Activated CD4-positive, alpha-beta T cell treated with anti-CD3 and anti-CD28 coated beads, Interleukin-2, amount 10 ng/mL, durations not matched to agents 7 days and 5 days (primary cell): ENCODE measurements around the gene PKDREJ. TPM values are rescaled to one million over a fixed set of nuclear protein-coding genes. Genes with fewer than 3 reads are reported as not detected.

Source experiments
- CTCF ChIA-PET: fragments of 350-600 bp; sonication (Branson Sonifier 250); formaldehyde crosslinking; loops from one replicate; lab custom pipeline; 2021; ENCODE audit warnings: antibody characterized with exemption; lab: Charles Lee
- POLR2A ChIA-PET: fragments of 350-600 bp; sonication (Branson Sonifier 250); formaldehyde crosslinking; loops from one replicate; lab custom pipeline; 2021; ENCODE audit warnings: antibody characterized with exemption; lab: Charles Lee
- DNase-seq: peaks from one replicate; pipeline ENCODE4 v3.0.0-alpha.2; 2020
- H3K27ac Mint-ChIP-seq: one replicate; pipeline ENCODE4 v1.8.0; 2021; ENCODE audit warnings: mild to moderate bottlenecking, moderate library complexity, mixed read lengths
- H3K27me3 Mint-ChIP-seq: one replicate; pipeline ENCODE4 v1.8.0; 2021; ENCODE audit warnings: mixed read lengths
- H3K36me3 Mint-ChIP-seq: one replicate; pipeline ENCODE4 v1.8.0; 2021; ENCODE audit warnings: low read depth, mixed read lengths
- H3K4me1 Mint-ChIP-seq: one replicate; pipeline ENCODE4 v1.8.0; 2021; ENCODE audit warnings: mixed read lengths
- H3K4me3 Mint-ChIP-seq: one replicate; pipeline ENCODE4 v1.8.0; 2021; ENCODE audit warnings: mild to moderate bottlenecking, moderate library complexity, mixed read lengths
- H3K9me3 Mint-ChIP-seq: one replicate; pipeline ENCODE4 v1.8.0; 2021; ENCODE audit warnings: mixed read lengths
- total RNA-seq, 2 experiments: library from RNA; stranded (reverse); gene quantifications; one replicate each; pipeline ENCODE4 v1.2.3, GENCODE V29; 2021

Gene PKDREJ
- total RNA-seq, 2 experiments from 2014 or later: not detected

GRCh38 chr22:46295277-46295971 is 32.3 kb upstream of the PKDREJ start:
- ChIA-PET CTCF (interaction anchor here (0.5 to 1.8 kb wide), 3 partner anchors 34 to 521 kb away, joined by 3 to 9 read pairs (median 4); no protein-coding TSS in a partner anchor), POLR2A (no interaction called here)
- H3K27ac Mint-ChIP-seq: peak overlapping the region; percentile 98
- peaks cover 40% of the 10 kb centered on the region for H3K36me3 Mint-ChIP-seq
- peaks cover 65% of the 10 kb centered on the region for H3K4me1 Mint-ChIP-seq
- no peak for DNase-seq
- peak overlapping the region; percentile 82 for H3K4me3 Mint-ChIP-seq
- peaks cover 5% of the 10 kb centered on the region for H3K9me3 Mint-ChIP-seq
- H3K27me3 Mint-ChIP-seq: no peaks in the 10 kb centered on the region

- peak overlapping the region; percentile 98 for H3K27ac Mint-ChIP-seq
- CTCF ChIA-PET: interaction anchor here (0.7 kb wide), 1 partner anchor 179 kb away, joined by 6 read pairs; no protein-coding TSS in a partner anchor
- POLR2A ChIA-PET: no interaction called here
- DNase-seq: no peak
- H3K9me3 Mint-ChIP-seq: peaks cover 5% of the 10 kb centered on the region
- peak overlapping the region; percentile 82 for H3K4me3 Mint-ChIP-seq
- no peaks in the 10 kb centered on the region for H3K27me3 Mint-ChIP-seq
- peaks cover 38% of the 10 kb centered on the region for H3K36me3 Mint-ChIP-seq
- peaks cover 63% of the 10 kb centered on the region for H3K4me1 Mint-ChIP-seq
Observed at GRCh38 chr22:46294784-46295183, 31.6 kb upstream of the PKDREJ start.

GRCh38 chr22:46293577-46294260 is 30.6 kb upstream of the PKDREJ start:
- H3K27me3 Mint-ChIP-seq: no peaks in the 10 kb centered on the region
- no peak for DNase-seq
- peaks cover 29% of the 10 kb centered on the region for H3K36me3 Mint-ChIP-seq
- H3K4me3 Mint-ChIP-seq: no peak overlapping the region
- peak overlapping the region; percentile 46 for H3K27ac Mint-ChIP-seq
- H3K9me3 Mint-ChIP-seq: peaks cover 5% of the 10 kb centered on the region
- ChIA-PET POLR2A (no interaction called here), CTCF (interaction anchor here (1.3 kb wide), 1 partner anchor 26 kb away, joined by 3 read pairs; the partner anchor contains the start of gene TTC38)
- peaks cover 54% of the 10 kb centered on the region for H3K4me1 Mint-ChIP-seq

- peaks cover 25% of the 10 kb centered on the region for H3K36me3 Mint-ChIP-seq
- H3K9me3 Mint-ChIP-seq: peaks cover 5% of the 10 kb centered on the region
- no peak for DNase-seq
- POLR2A ChIA-PET: no interaction called here
- no peak overlapping the region for H3K4me3 Mint-ChIP-seq
- H3K4me1 Mint-ChIP-seq: peaks cover 56% of the 10 kb centered on the region
- CTCF ChIA-PET: interaction anchor here (1.3 kb wide), 1 partner anchor 25 kb away, joined by 3 read pairs; the partner anchor contains the start of gene TTC38
- H3K27ac Mint-ChIP-seq: peak overlapping the region; percentile 9
- no peaks in the 10 kb centered on the region for H3K27me3 Mint-ChIP-seq
Observed at GRCh38 chr22:46292732-46293131, 29.6 kb upstream of the PKDREJ start.

- Mint-ChIP-seq H3K27me3 (no peaks in the 10 kb centered on the region), H3K9me3 (peaks cover 5% of the 10 kb centered on the region), H3K27ac (peak overlapping the region; percentile 54), H3K36me3 (peaks cover 20% of the 10 kb centered on the region), H3K4me1 (peaks cover 56% of the 10 kb centered on the region), H3K4me3 (no peak overlapping the region)
- ChIA-PET CTCF (interaction anchor here (1.3 kb wide), 1 partner anchor 24 kb away, joined by 3 read pairs; the partner anchor contains the start of gene TTC38), POLR2A (no interaction called here)
- no peak for DNase-seq
Observed at GRCh38 chr22:46292173-46292572, 29.0 kb upstream of the PKDREJ start.

- POLR2A ChIA-PET: no interaction called here
- no peaks in the 10 kb centered on the region for H3K27me3 Mint-ChIP-seq
- no peak for DNase-seq
- CTCF ChIA-PET: interaction anchor here (0.6 to 0.9 kb wide), 2 partner anchors 12 to 255 kb away, joined by 3 to 4 read pairs; no protein-coding TSS in a partner anchor
- no peak overlapping the region for H3K4me3 Mint-ChIP-seq
- H3K9me3 Mint-ChIP-seq: peaks cover 5% of the 10 kb centered on the region
- peak overlapping the region; percentile 46 for H3K27ac Mint-ChIP-seq
- H3K4me1 Mint-ChIP-seq: peaks cover 51% of the 10 kb centered on the region
- peaks cover 17% of the 10 kb centered on the region for H3K36me3 Mint-ChIP-seq
Observed at GRCh38 chr22:46290843-46291785, 28.0 kb upstream of the PKDREJ start.

- Mint-ChIP-seq H3K9me3 (peaks cover 5% of the 10 kb centered on the region), H3K27me3 (no peaks in the 10 kb centered on the region), H3K36me3 (peaks cover 15% of the 10 kb centered on the region), H3K4me1 (peaks cover 43% of the 10 kb centered on the region), H3K27ac (peak overlapping the region; percentile 46), H3K4me3 (no peak overlapping the region)
- no peak for DNase-seq
- ChIA-PET POLR2A (no interaction called here), CTCF (interaction anchor here (0.6 to 3.2 kb wide), 3 partner anchors 13 to 254 kb away, joined by 3 to 12 read pairs (median 4); no protein-coding TSS in a partner anchor)
Observed at GRCh38 chr22:46290121-46290842, 27.1 kb upstream of the PKDREJ start.

- CTCF ChIA-PET: interaction anchor here (0.9 to 3.2 kb wide), 6 partner anchors 12 to 283 kb away, joined by 3 to 12 read pairs (median 3); no protein-coding TSS in a partner anchor
- POLR2A ChIA-PET: interaction anchor here (0.7 kb wide), 1 partner anchor 46 kb away, joined by 3 read pairs; the partner anchor contains the start of gene TRMU
- Mint-ChIP-seq H3K9me3 (peaks cover 5% of the 10 kb centered on the region), H3K27ac (no peak overlapping the region), H3K4me3 (no peak overlapping the region), H3K36me3 (peaks cover 16% of the 10 kb centered on the region), H3K27me3 (no peaks in the 10 kb centered on the region), H3K4me1 (peaks cover 37% of the 10 kb centered on the region)
- no peak for DNase-seq
Observed at GRCh38 chr22:46289244-46289891, 26.2 kb upstream of the PKDREJ start.

GRCh38 chr22:46288846-46289243 is 25.7 kb upstream of the PKDREJ start:
- CTCF ChIA-PET: interaction anchor here (0.9 to 3.2 kb wide), 5 partner anchors 11 to 282 kb away, joined by 3 to 12 read pairs (median 3); no protein-coding TSS in a partner anchor
- POLR2A ChIA-PET: interaction anchor here (0.7 kb wide), 1 partner anchor 46 kb away, joined by 3 read pairs; the partner anchor contains the start of gene TRMU
- DNase-seq: no peak
- H3K36me3 Mint-ChIP-seq: peaks cover 21% of the 10 kb centered on the region
- peaks cover 5% of the 10 kb centered on the region for H3K9me3 Mint-ChIP-seq
- no peaks in the 10 kb centered on the region for H3K27me3 Mint-ChIP-seq
- no peak overlapping the region for H3K4me3 Mint-ChIP-seq
- peaks cover 32% of the 10 kb centered on the region for H3K4me1 Mint-ChIP-seq
- no peak overlapping the region for H3K27ac Mint-ChIP-seq

GRCh38 chr22:46287873-46288751 is 25.0 kb upstream of the PKDREJ start:
- Mint-ChIP-seq H3K27me3 (no peaks in the 10 kb centered on the region), H3K9me3 (peaks cover 5% of the 10 kb centered on the region), H3K4me3 (peak overlapping the region; percentile 54), H3K27ac (peak overlapping the region; percentile 86), H3K36me3 (peaks cover 18% of the 10 kb centered on the region), H3K4me1 (peaks cover 25% of the 10 kb centered on the region)
- POLR2A ChIA-PET: no interaction called here
- DNase-seq: peak; percentile 41
- CTCF ChIA-PET: interaction anchor here (0.7 to 3.2 kb wide), 6 partner anchors 10 to 282 kb away, joined by 3 to 12 read pairs (median 3); no protein-coding TSS in a partner anchor
